Coronary artery (tissue), 2 donors: ENCODE data around the gene CCDC148.

ENCODE experiments used
- DNase-seq: peaks from one replicate; pipeline ENCODE4 v3.0.0-alpha.2; 2017; ENCODE audit warnings: low spot score
- H3K27ac ChIP-seq, 2 donors: fragments of 200-600 bp; sonication (generic); one replicate each; pipeline ENCODE4 v1.5.1; 2016 to 2019
- H3K4me3 ChIP-seq: fragments of 200-600 bp; sonication (generic); 2 replicates; pipeline ENCODE4 v1.5.1; 2016; ENCODE audit warnings: mild to moderate bottlenecking, moderate library complexity
- CTCF ChIP-seq: fragments of 200-600 bp; sonication (generic); IDR thresholded peaks from one replicate; pipeline ENCODE4 v1.5.1; 2019; ENCODE audit warnings: antibody characterized with exemption

The CCDC148 gene

GRCh38 chr2:158498749-158499136 lies 42.2 kb upstream of the CCDC148 start:
- TF ChIP-seq CTCF: no peak
- H3K27ac ChIP-seq: no peak overlapping the region
- no peak for DNase-seq
- H3K4me3 ChIP-seq: no peak overlapping the region

- no peak for DNase-seq
- no peak for TF ChIP-seq CTCF
Observed at GRCh38 chr2:158498043-158498748, 41.6 kb upstream of the CCDC148 start.

GRCh38 chr2:158497486-158497885 lies 40.9 kb upstream of the CCDC148 start:
- no peak for TF ChIP-seq CTCF
- DNase-seq: no peak
- Histone ChIP-seq H3K4me3 (no peak overlapping the region), H3K27ac (no peak overlapping the region)

More at GRCh38 chr2:158498043-158498748, 41.6 kb upstream of the CCDC148 start:
- Histone ChIP-seq H3K4me3 (no peak overlapping the region), H3K27ac (no peak overlapping the region)

GRCh38 chr2:158496986-158497385 lies 40.4 kb upstream of the CCDC148 start:
- no peak overlapping the region for H3K4me3 ChIP-seq
- TF ChIP-seq CTCF: no peak
- DNase-seq: no peak
- H3K27ac ChIP-seq: no peak overlapping the region

- no peak for DNase-seq
- no peak for TF ChIP-seq CTCF
- H3K4me3 ChIP-seq: no peak overlapping the region
- no peak overlapping the region for H3K27ac ChIP-seq
Observed at GRCh38 chr2:158495175-158495574, 38.6 kb upstream of the CCDC148 start.

GRCh38 chr2:158493458-158493857 lies 36.9 kb upstream of the CCDC148 start:
- DNase-seq: no peak
- TF ChIP-seq CTCF: no peak
- no peak overlapping the region for H3K27ac ChIP-seq

GRCh38 chr2:158491072-158491471 lies 34.5 kb upstream of the CCDC148 start:
- DNase-seq: no peak
- Histone ChIP-seq H3K27ac (no peak overlapping the region), H3K4me3 (no peak overlapping the region)
- no peak for TF ChIP-seq CTCF

More at GRCh38 chr2:158493458-158493857, 36.9 kb upstream of the CCDC148 start:
- H3K4me3 ChIP-seq: no peak overlapping the region
